Adipocyte (in vitro differentiated cells): ENCODE results near the gene GAK.
"Not testable (repeated sequence)": the region's sequence is repeated elsewhere in the genome, so short reads cannot be mapped to it uniquely, and the experiment has no call there.

ENCODE experiments used
- DNase-seq: peaks from one replicate; pipeline ENCODE4 v3.0.0-alpha.2; 2015; ENCODE audit warnings: low read depth
- H3K27me3 ChIP-seq: replicated peaks from 2 replicates; pipeline ENCODE4 v1.7.0; 2013; ENCODE audit warnings: mild to moderate bottlenecking, low read length, moderate library complexity; ENCODE audit not compliant: control insufficient read depth, insufficient read depth
- H3K36me3 ChIP-seq: 2 replicates; pipeline ENCODE4 v1.7.0; 2013; ENCODE audit warnings: low read length, mild to moderate bottlenecking, moderate library complexity; ENCODE audit not compliant: control insufficient read depth, insufficient read depth, severe bottlenecking
- H3K4me1 ChIP-seq: 2 replicates; pipeline ENCODE4 v1.7.0; 2013; ENCODE audit warnings: mild to moderate bottlenecking, low read length, moderate library complexity; ENCODE audit not compliant: control insufficient read depth, insufficient read depth
- H3K4me3 ChIP-seq: 2 replicates; pipeline ENCODE4 v1.7.0; 2013; ENCODE audit warnings: mild to moderate bottlenecking, low read length, moderate library complexity
- H3K9ac ChIP-seq: 2 replicates; pipeline ENCODE4 v1.7.0; 2013; ENCODE audit warnings: mild to moderate bottlenecking, low read length, moderate library complexity
- H3K9me3 ChIP-seq: 2 replicates; pipeline ENCODE4 v1.7.0; 2013; ENCODE audit warnings: mild to moderate bottlenecking, low read length, moderate library complexity; ENCODE audit not compliant: control insufficient read depth

GAK gene

GRCh38 chr4:948101-948935 is 16.2 kb upstream of the GAK start:
- Histone ChIP-seq H3K4me1 (no peaks in the 10 kb centered on the region), H3K4me3 (no peak overlapping the region), H3K9me3 (no peaks in the 10 kb centered on the region), H3K36me3 (peaks cover 4% of the 10 kb centered on the region), H3K9ac (no peak overlapping the region), H3K27me3 (no peaks in the 10 kb centered on the region)
- no peak for DNase-seq

- Histone ChIP-seq H3K9me3 (no peaks in the 10 kb centered on the region), H3K9ac (no peak overlapping the region), H3K4me1 (no peaks in the 10 kb centered on the region), H3K27me3 (no peaks in the 10 kb centered on the region), H3K4me3 (no peak overlapping the region), H3K36me3 (peaks cover 4% of the 10 kb centered on the region)
- no peak for DNase-seq
Observed at GRCh38 chr4:947491-947971, 15.4 kb upstream of the GAK start.

GRCh38 chr4:946517-947471 is 14.7 kb upstream of the GAK start:
- Histone ChIP-seq H3K9ac (no peak overlapping the region), H3K36me3 (peaks cover 4% of the 10 kb centered on the region), H3K4me1 (no peaks in the 10 kb centered on the region), H3K4me3 (no peak overlapping the region), H3K27me3 (no peaks in the 10 kb centered on the region), H3K9me3 (no peaks in the 10 kb centered on the region)
- no peak for DNase-seq

- Histone ChIP-seq H3K36me3 (peaks cover 4% of the 10 kb centered on the region), H3K9me3 (no peaks in the 10 kb centered on the region), H3K27me3 (no peaks in the 10 kb centered on the region), H3K4me1 (no peaks in the 10 kb centered on the region), H3K4me3 (no peak overlapping the region), H3K9ac (no peak overlapping the region)
- no peak for DNase-seq
Observed at GRCh38 chr4:946103-946450, 14.0 kb upstream of the GAK start.

- no peak for DNase-seq
- Histone ChIP-seq H3K4me3 (no peak overlapping the region), H3K9me3 (no peaks in the 10 kb centered on the region), H3K27me3 (no peaks in the 10 kb centered on the region), H3K36me3 (peaks cover 4% of the 10 kb centered on the region), H3K4me1 (no peaks in the 10 kb centered on the region), H3K9ac (no peak overlapping the region)
Observed at GRCh38 chr4:945274-946102, 13.4 kb upstream of the GAK start.

GRCh38 chr4:939508-939907 is 7.4 kb upstream of the GAK start:
- H3K36me3 ChIP-seq, H3K27me3 ChIP-seq, H3K9ac ChIP-seq, H3K4me3 ChIP-seq, DNase-seq, H3K9me3 ChIP-seq, H3K4me1 ChIP-seq: not testable (repeated sequence)

GRCh38 chr4:932713-933070 is 576 bp upstream of the GAK start:
- Histone ChIP-seq H3K9ac (peak overlapping the region; percentile 96), H3K9me3 (no peaks in the 10 kb centered on the region), H3K27me3 (no peaks in the 10 kb centered on the region), H3K36me3 (no peaks in the 10 kb centered on the region), H3K4me3 (peak overlapping the region; percentile 98), H3K4me1 (peaks cover 29% of the 10 kb centered on the region)
- DNase-seq: no peak

GRCh38 chr4:931194-931959 is 739 bp downstream of the GAK start:
- H3K27me3 ChIP-seq: no peaks in the 10 kb centered on the region
- peaks cover 29% of the 10 kb centered on the region for H3K4me1 ChIP-seq
- peak overlapping the region; percentile 96 for H3K9ac ChIP-seq
- peak overlapping the region; percentile 98 for H3K4me3 ChIP-seq
- no peaks in the 10 kb centered on the region for H3K36me3 ChIP-seq
- DNase-seq: peak; percentile 59
- H3K9me3 ChIP-seq: no peaks in the 10 kb centered on the region

GRCh38 chr4:930827-931193 is 1.3 kb downstream of the GAK start:
- Histone ChIP-seq H3K27me3 (no peaks in the 10 kb centered on the region), H3K36me3 (no peaks in the 10 kb centered on the region), H3K4me1 (peaks cover 29% of the 10 kb centered on the region), H3K9me3 (no peaks in the 10 kb centered on the region), H3K9ac (peak overlapping the region; percentile 96), H3K4me3 (peak overlapping the region; percentile 98)
- DNase-seq: no peak

- Histone ChIP-seq H3K4me1 (peaks cover 31% of the 10 kb centered on the region), H3K9ac (peak overlapping the region; percentile 39), H3K36me3 (no peaks in the 10 kb centered on the region), H3K27me3 (no peaks in the 10 kb centered on the region), H3K9me3 (no peaks in the 10 kb centered on the region), H3K4me3 (peak overlapping the region; percentile 98)
- DNase-seq: peak; percentile 55
Observed at GRCh38 chr4:930028-930551, 2.0 kb downstream of the GAK start.
